Right lobe of liver (tissue), 4 donors: Measurements from ENCODE around the gene CRIM1.

Experiments
- POLR2A ChIP-seq: fragments of 450-650 bp; IDR thresholded peaks from one replicate; pipeline ENCODE4 v1.6.1; 2017; ENCODE audit warnings: antibody characterized with exemption, mild to moderate bottlenecking
- TF ChIP-seq, protein P1 (sequence below), 4 donors: fragments of 200-600 bp in 3 of 4; fragments of 450-650 bp in 1 of 4; IDR thresholded peaks; one replicate each; pipeline versions ENCODE4 v1.5.1 to v1.8.0; 2016 to 2022; ENCODE audit warnings: antibody characterized with exemption in 4 of 4, mild to moderate bottlenecking in 2 of 4
- donor health status: DM: no; HTN: no; CAD: no.
- donor health status: DM: no; HTN: no; CAD: no.
- donor health status: DM: no; HTN: yes; CAD: no.

DNA sequence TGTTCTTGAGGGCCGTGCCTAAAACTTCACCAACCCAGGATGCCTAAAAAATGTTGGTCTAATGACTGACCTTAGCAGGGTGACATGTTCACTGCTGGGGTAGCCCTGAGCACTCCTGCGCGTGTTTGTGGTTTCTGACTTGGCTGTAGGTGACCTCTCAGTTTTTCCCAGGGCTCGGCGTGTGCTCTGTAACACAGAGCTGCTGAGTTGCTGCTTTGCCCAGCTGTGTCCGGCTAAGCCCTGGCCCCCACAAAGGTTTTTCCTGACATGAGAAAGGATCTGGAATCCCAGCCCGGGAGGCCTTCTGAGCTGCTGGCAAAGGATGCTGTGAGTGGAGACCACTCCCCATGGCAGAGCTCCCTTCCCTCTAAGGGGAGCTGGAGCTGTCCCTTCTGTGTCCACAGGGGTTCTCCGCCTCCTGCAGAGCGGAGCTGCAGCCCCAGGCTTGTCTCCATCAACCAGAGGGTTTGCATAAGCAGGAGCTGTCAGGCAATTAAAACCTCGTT lies 52.7 kb downstream of the CRIM1 start:
- TF ChIP-seq, protein P1, sequence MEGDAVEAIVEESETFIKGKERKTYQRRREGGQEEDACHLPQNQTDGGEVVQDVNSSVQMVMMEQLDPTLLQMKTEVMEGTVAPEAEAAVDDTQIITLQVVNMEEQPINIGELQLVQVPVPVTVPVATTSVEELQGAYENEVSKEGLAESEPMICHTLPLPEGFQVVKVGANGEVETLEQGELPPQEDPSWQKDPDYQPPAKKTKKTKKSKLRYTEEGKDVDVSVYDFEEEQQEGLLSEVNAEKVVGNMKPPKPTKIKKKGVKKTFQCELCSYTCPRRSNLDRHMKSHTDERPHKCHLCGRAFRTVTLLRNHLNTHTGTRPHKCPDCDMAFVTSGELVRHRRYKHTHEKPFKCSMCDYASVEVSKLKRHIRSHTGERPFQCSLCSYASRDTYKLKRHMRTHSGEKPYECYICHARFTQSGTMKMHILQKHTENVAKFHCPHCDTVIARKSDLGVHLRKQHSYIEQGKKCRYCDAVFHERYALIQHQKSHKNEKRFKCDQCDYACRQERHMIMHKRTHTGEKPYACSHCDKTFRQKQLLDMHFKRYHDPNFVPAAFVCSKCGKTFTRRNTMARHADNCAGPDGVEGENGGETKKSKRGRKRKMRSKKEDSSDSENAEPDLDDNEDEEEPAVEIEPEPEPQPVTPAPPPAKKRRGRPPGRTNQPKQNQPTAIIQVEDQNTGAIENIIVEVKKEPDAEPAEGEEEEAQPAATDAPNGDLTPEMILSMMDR (IDR thresholded peaks at IDR 0.05) = no peak
- TF ChIP-seq POLR2A = no peak
